ENCODE measurements around the gene GATB. TPM values are rescaled to one million over a fixed set of nuclear protein-coding genes. Genes with fewer than 3 reads are reported as not detected.

The GATB gene
- total and polyA plus RNA-seq, 10 donors, result 12.6 to 22.7 (median 17.8) TPM

- Histone ChIP-seq H3K4me1 (no peaks in the 10 kb centered on the region), H3K9me3 (no peaks in the 10 kb centered on the region), H3K36me3 (peaks cover 0 to 60% (median 10%) of the 10 kb centered on the region in 6 donors), H3K4me3 (no peak overlapping the region), H3K27me3 (replicated peaks in 1 of 7) (no peaks in the 10 kb centered on the region), H3K27ac (no peak overlapping the region)
- DNase-seq, result no peak
- TF ChIP-seq, protein P1, sequence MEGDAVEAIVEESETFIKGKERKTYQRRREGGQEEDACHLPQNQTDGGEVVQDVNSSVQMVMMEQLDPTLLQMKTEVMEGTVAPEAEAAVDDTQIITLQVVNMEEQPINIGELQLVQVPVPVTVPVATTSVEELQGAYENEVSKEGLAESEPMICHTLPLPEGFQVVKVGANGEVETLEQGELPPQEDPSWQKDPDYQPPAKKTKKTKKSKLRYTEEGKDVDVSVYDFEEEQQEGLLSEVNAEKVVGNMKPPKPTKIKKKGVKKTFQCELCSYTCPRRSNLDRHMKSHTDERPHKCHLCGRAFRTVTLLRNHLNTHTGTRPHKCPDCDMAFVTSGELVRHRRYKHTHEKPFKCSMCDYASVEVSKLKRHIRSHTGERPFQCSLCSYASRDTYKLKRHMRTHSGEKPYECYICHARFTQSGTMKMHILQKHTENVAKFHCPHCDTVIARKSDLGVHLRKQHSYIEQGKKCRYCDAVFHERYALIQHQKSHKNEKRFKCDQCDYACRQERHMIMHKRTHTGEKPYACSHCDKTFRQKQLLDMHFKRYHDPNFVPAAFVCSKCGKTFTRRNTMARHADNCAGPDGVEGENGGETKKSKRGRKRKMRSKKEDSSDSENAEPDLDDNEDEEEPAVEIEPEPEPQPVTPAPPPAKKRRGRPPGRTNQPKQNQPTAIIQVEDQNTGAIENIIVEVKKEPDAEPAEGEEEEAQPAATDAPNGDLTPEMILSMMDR (IDR thresholded peaks at IDR 0.05 in 8 of 11, conservative IDR thresholded peaks at IDR 0.05 in 3 of 11), result no peak
- TF ChIP-seq POLR2AphosphoS5 (IDR thresholded peaks at IDR 0.05) (no peak), POLR2A (IDR thresholded peaks at IDR 0.05) (no peak)
- intact Hi-C loops (cut with DNase I; ENCODE audit: low total_unique reads), result no loop called here
- 83 to 93% (median 91%) methylated on average over 7 of the region's 7 CpGs for WGBS, 5 donors
Measured at GRCh38 chr4:151721466-151721865, 39.3 kb downstream of the GATB start.

GRCh38 chr4:151719956-151720334 lies 40.9 kb downstream of the GATB start:
- H3K4me1 ChIP-seq, result no peaks in the 10 kb centered on the region
- H3K9me3 ChIP-seq, result no peaks in the 10 kb centered on the region
- DNase-seq, result no peak
- intact Hi-C loops (cut with DNase I; ENCODE audit: low total_unique reads), result no loop called here
- no peak overlapping the region for H3K27ac ChIP-seq
- H3K36me3 ChIP-seq, result peaks cover 0 to 75% (median 19%) of the 10 kb centered on the region in 6 donors
- TF ChIP-seq POLR2AphosphoS5 (IDR thresholded peaks at IDR 0.05), result no peak
- TF ChIP-seq, protein P1 (IDR thresholded peaks at IDR 0.05 in 8 of 11, conservative IDR thresholded peaks at IDR 0.05 in 3 of 11), result no peak
- no peak for TF ChIP-seq POLR2A (IDR thresholded peaks at IDR 0.05)
- no peak overlapping the region for H3K4me3 ChIP-seq
- no peaks in the 10 kb centered on the region for H3K27me3 ChIP-seq (replicated peaks in 1 of 7)
- 91 to 98% (median 93%) methylated on average over 8 of the region's 8 CpGs for WGBS, 5 donors

DNA sequence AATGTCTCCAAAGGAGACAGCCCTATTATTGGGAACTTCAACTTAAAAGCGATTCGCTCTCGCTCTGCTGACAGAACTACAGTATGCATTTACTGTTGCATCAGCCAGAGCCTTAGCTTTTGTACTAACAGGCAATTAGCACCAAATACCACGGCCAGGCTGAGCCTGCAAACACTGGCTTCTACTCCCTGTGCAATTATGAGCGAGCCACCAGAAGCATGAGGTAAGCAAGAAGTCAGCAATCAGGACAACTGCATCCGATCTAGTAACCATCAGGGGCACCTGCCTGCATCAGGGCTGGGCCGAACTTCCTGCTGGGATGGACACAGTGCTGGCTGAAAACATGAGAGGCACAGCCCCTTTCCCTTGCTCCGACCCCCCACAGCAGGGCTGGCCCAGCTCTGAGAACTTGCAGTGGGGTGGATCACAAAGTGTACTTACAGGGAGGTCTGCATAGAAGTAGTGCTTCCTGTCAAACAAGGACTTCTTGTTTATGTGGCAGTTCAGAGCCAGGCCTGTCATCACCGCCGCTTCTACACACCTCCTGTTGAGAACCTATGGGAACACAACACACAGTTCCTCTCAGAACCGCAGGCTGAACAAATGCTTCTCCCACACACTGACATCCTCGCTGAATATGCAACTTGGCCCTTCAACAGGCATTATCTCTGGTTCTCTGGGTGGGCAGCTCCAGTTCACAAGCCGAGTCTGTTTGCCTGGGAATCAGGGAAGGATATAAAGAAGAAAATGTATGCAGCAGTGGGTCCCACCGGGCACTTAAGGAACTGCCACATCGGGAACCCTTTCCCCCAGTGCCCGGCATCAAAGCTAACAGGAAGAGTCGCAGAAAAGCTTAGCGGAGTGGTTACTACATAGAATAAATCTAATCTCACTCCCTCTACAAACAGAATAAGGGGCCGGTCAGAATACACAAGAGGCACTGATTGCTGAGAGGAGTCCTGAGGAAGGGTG lies 41.5 kb downstream of the GATB start:
- Histone ChIP-seq H3K27ac (no peak overlapping the region), H3K4me1 (no peaks in the 10 kb centered on the region), H3K36me3 (peaks cover 0 to 82% (median 22%) of the 10 kb centered on the region in 6 donors), H3K27me3 (replicated peaks in 1 of 7) (no peaks in the 10 kb centered on the region), H3K9me3 (no peaks in the 10 kb centered on the region), H3K4me3 (no peak overlapping the region)
- TF ChIP-seq POLR2AphosphoS5 (IDR thresholded peaks at IDR 0.05) (no peak), POLR2A (IDR thresholded peaks at IDR 0.05) (no peak)
- TF ChIP-seq, protein P1 (IDR thresholded peaks at IDR 0.05 in 8 of 11, conservative IDR thresholded peaks at IDR 0.05 in 3 of 11), result no peak
- DNase-seq, result no peak
- intact Hi-C loops (cut with DNase I; ENCODE audit: low total_unique reads), result no loop called here
- WGBS, 5 donors, result 91 to 94% (median 93%) methylated on average over 17 to 19 of the region's 19 CpGs

GRCh38 chr4:151717909-151718628 lies 42.7 kb downstream of the GATB start:
- DNase-seq, result no peak
- H3K27me3 ChIP-seq (replicated peaks in 1 of 7), result no peaks in the 10 kb centered on the region
- 79 to 85% (median 81%) methylated on average over 10 of the region's 10 CpGs for WGBS, 5 donors
- intact Hi-C loops (cut with DNase I; ENCODE audit: low total_unique reads), result no loop called here
- H3K27ac ChIP-seq, result no peak overlapping the region
- no peak overlapping the region for H3K4me3 ChIP-seq
- no peaks in the 10 kb centered on the region for H3K9me3 ChIP-seq
- H3K4me1 ChIP-seq, result no peaks in the 10 kb centered on the region
- TF ChIP-seq, protein P1 (IDR thresholded peaks at IDR 0.05 in 8 of 11, conservative IDR thresholded peaks at IDR 0.05 in 3 of 11), result no peak
- TF ChIP-seq POLR2A (IDR thresholded peaks at IDR 0.05) (no peak), POLR2AphosphoS5 (IDR thresholded peaks at IDR 0.05) (no peak)
- peaks cover 0 to 91% (median 22%) of the 10 kb centered on the region in 6 donors for H3K36me3 ChIP-seq
